GM12878 (cell line): Measurements from ENCODE around the gene FAM162A. TPM values are rescaled to one million over a fixed set of nuclear protein-coding genes. Genes with fewer than 3 reads are reported as not detected.

Experiments
- ATAC-seq: fragments of 200-7000 bp; cut with Tn5 transposase; 3 replicates; pipeline ENCODE4 v1.9.1; 2020; ENCODE audit warnings: mild to moderate bottlenecking, moderate library complexity
- BruUV-seq: library from RNA; stranded (reverse); fragments of 400-500 nt; replicated peaks from 2 replicates; lab custom pipeline; 2021; lab: Mats Ljungman, UMichigan
- CTCF ChIA-PET: fragments of 300-600 bp; sonication (Branson Sonifier 250); formaldehyde crosslinking; extraction: SDS; loops from one replicate; lab custom pipeline; 2021; ENCODE audit warnings: inconsistent platforms; lab: Yijun Ruan, JAX
- POLR2A ChIA-PET: fragments of 350-600 bp; formaldehyde crosslinking; extraction: SDS; loops from one replicate; lab custom pipeline; 2021; ENCODE audit warnings: inconsistent platforms; lab: Charles Lee
- RAD21 ChIA-PET: fragments of 300-600 bp; sonication (Branson Sonifier 250); formaldehyde crosslinking; loops from one replicate; lab custom pipeline; 2023; ENCODE audit warnings: antibody characterized with exemption; ENCODE audit not compliant: unreplicated experiment; lab: Charles Lee
- SMC1A ChIA-PET: fragments of 300-600 bp; sonication (Branson Sonifier 250); formaldehyde crosslinking; loops from one replicate; lab custom pipeline; 2023; ENCODE audit not compliant: unreplicated experiment, uncharacterized antibody; lab: Charles Lee
- DNase-seq: peaks from one replicate; pipeline ENCODE4 v3.0.0-alpha.2; 2011; ENCODE audit warnings: low read depth, low spot score
- FAIRE-seq: peaks from 3 replicates; lab custom pipeline; 2011; peaks lifted over from hg19 to GRCh38; lab: Jason Lieb, UNC
- H2AFZ ChIP-seq: 2 replicates; pipeline ENCODE4 v1.6.0; 2011; ENCODE audit warnings: low read depth, low read length, control low read depth; ENCODE audit not compliant: control insufficient read depth
- H3K27ac ChIP-seq: 2 replicates; pipeline ENCODE4 v1.5.1; 2011; ENCODE audit warnings: control low read depth; ENCODE audit not compliant: control insufficient read depth, insufficient read depth
- H3K27me3 ChIP-seq, 2 experiments: replicated peaks in 1 of 2; 2 replicates each; pipeline versions ENCODE4 v1.6.0 to v1.6.1; 2011; ENCODE audit warnings: low read length in 1 of 2; ENCODE audit not compliant: control insufficient read depth in 2 of 2, insufficient read depth in 2 of 2
- H3K36me3 ChIP-seq, 2 experiments: 2 replicates each; pipeline ENCODE4 v1.5.1; 2011; ENCODE audit warnings: low read length in 1 of 2; ENCODE audit not compliant: control insufficient read depth in 2 of 2, insufficient read depth in 2 of 2
- H3K4me1 ChIP-seq: 2 replicates; pipeline ENCODE4 v1.6.1; 2011; ENCODE audit warnings: mild to moderate bottlenecking, low read length, moderate library complexity, mixed read lengths; ENCODE audit not compliant: control insufficient read depth, insufficient read depth
- H3K4me2 ChIP-seq: 2 replicates; pipeline ENCODE4 v1.6.0; 2011; ENCODE audit warnings: control low read depth; ENCODE audit not compliant: control insufficient read depth, insufficient read depth
- H3K4me3 ChIP-seq: fragments of 200-600 bp; sonication (generic); 2 replicates; pipeline ENCODE4 v1.5.1; 2016
- H3K79me2 ChIP-seq: 2 replicates; pipeline ENCODE4 v1.6.0; 2011; ENCODE audit warnings: low read length; ENCODE audit not compliant: control insufficient read depth, insufficient read depth
- H3K9ac ChIP-seq: 2 replicates; pipeline ENCODE4 v1.8.0; 2011; ENCODE audit warnings: low read length, control low read depth, mixed read lengths; ENCODE audit not compliant: control insufficient read depth, insufficient read depth
- H3K9me3 ChIP-seq: replicated peaks from 3 replicates; pipeline ENCODE4 v1.5.1; 2011; ENCODE audit warnings: mild to moderate bottlenecking, low read length; ENCODE audit not compliant: control insufficient read depth, insufficient read depth
- H4K20me1 ChIP-seq: 2 replicates; pipeline ENCODE4 v1.6.0; 2011; ENCODE audit not compliant: control insufficient read depth, insufficient read depth
- BCL11A ChIP-seq: IDR thresholded peaks from 2 replicates; pipeline ENCODE4 v1.6.1; 2011; ENCODE audit warnings: low read depth, low read length
- BCL3 ChIP-seq: IDR thresholded peaks from 2 replicates; pipeline ENCODE4 v1.6.1; 2011; ENCODE audit warnings: borderline replicate concordance, low read depth, mild to moderate bottlenecking, moderate library complexity, low read length; ENCODE audit not compliant: insufficient read depth, poor library complexity, severe bottlenecking
- MEF2A ChIP-seq: IDR thresholded peaks from 2 replicates; pipeline ENCODE4 v1.6.1; 2011; ENCODE audit warnings: low read depth, mild to moderate bottlenecking, low read length, moderate library complexity; ENCODE audit not compliant: insufficient read depth
- RELB ChIP-seq: fragments of 450-650 bp; IDR thresholded peaks from 2 replicates; pipeline ENCODE4 v1.6.1; 2017; ENCODE audit warnings: low read depth, mild to moderate bottlenecking, moderate library complexity
- WGBS: methylation state at CpG from one replicate; pipeline ENCODE4 v1.1.6; 2016; ENCODE audit warnings: low lambda C conversion rate; ENCODE audit not compliant: insufficient replicate concordance, insufficient coverage; ENCODE audit errors: missing lambda C conversion rate; 5-methylcytosine and 5-hydroxymethylcytosine counted together
- in situ Hi-C: fragments of 300-500 bp; cut with MboI; formaldehyde crosslinking; loops from 9 replicates; pipeline ENCODE4 v1.14.3; 2018; ENCODE audit warnings: mixed read lengths
- intact Hi-C: fragments of 100-400 bp; cut with micrococcal nuclease; formaldehyde crosslinking; loops from one replicate; pipeline ENCODE4 v1.14.2; 2022; ENCODE audit not compliant: unreplicated experiment
- polyA plus RNA-seq, 11 experiments: library from polyadenylated mRNA; depleted of rRNA in 4 of 11; unstranded in 6 of 11; stranded (reverse) in 5 of 11; fragments of >200 nt; fragmentation: Nextera tagmentation in 4 of 11; fragmentation: Illumina TruSeq in 1 of 11; extraction: Ambion mirVana in 4 of 11; extraction: Trizol in 1 of 11; gene quantifications; 1 replicate in 1 of 11; 2 replicates in 10 of 11; pipeline versions ENCODE4 v1.2.1 to v1.2.3, GENCODE V29; 2011 to 2016; ENCODE audit warnings: inconsistent platforms in 2 of 11, missing spikeins in 2 of 11, low read depth in 1 of 11
- total RNA-seq, 4 experiments: library from RNA; depleted of rRNA in 3 of 4; stranded (reverse); fragments of >200 nt in 3 of 4; fragmentation: Illumina TruSeq in 1 of 4; extraction: Trizol in 1 of 4; gene quantifications; 2 replicates each; pipeline versions ENCODE4 v1.2.1 to v1.2.3, GENCODE V29; 2013 to 2021

Gene FAM162A
- total and polyA plus RNA-seq, 10 of the 15 experiments (the other 5 are each of a cell fraction or from before 2014, with no cell fraction given): 59.2 to 346 (median 149) TPM

- TF ChIP-seq MEF2A: no peak
- ChIA-PET CTCF (interaction anchor here (0.6 to 4.5 kb wide), 6 partner anchors 9 to 264 kb away, joined by 3 to 27 read pairs (median 6); partner anchors contain the start of genes FAM162A and MIX23), RAD21 (interaction anchor here (2.2 to 3.8 kb wide), 3 partner anchors 17 to 266 kb away, joined by 12 to 19 read pairs (median 16); partner anchors contain the start of genes FAM162A and MIX23), POLR2A (interaction anchor here (0.9 to 3.2 kb wide), 7 partner anchors 11 to 263 kb away, joined by 3 to 28 read pairs (median 3); partner anchors contain the start of genes FAM162A, MIX23 and WDR5B), SMC1A (interaction anchor here (0.6 to 6.0 kb wide), 6 partner anchors 11 to 313 kb away, joined by 3 to 50 read pairs (median 24); partner anchors contain the start of genes FAM162A and MIX23)
- Histone ChIP-seq H3K36me3 (peaks cover 4 to 22% of the 10 kb centered on the region in 2 experiments), H3K9ac (no peak overlapping the region), H4K20me1 (no peaks in the 10 kb centered on the region), H3K4me3 (no peak overlapping the region), H3K4me2 (no peak overlapping the region), H3K27me3 (no peaks in the 10 kb centered on the region), H3K4me1 (no peaks in the 10 kb centered on the region), H3K27ac (no peak overlapping the region), H3K79me2 (no peaks in the 10 kb centered on the region), H3K9me3 (no peaks in the 10 kb centered on the region), H2AFZ (no peak overlapping the region)
- WGBS: 97% methylated on average over 5 of the region's 5 CpGs
- BruUV-seq: no TSS peak
- DNase-seq (no peak), ATAC-seq (no peak), FAIRE-seq (no peak)
- intact Hi-C loops: no loop called here
- in situ Hi-C loops: no loop called here
Measured at GRCh38 chr3:122366379-122366749, 17.6 kb upstream of the FAM162A start.

GRCh38 chr3:122374034-122374433 lies 9.9 kb upstream of the FAM162A start:
- no peak for FAIRE-seq

More at GRCh38 chr3:122374034-122374433, 9.9 kb upstream of the FAM162A start:
- DNase-seq (no peak), ATAC-seq (no peak)
- Histone ChIP-seq H3K4me2 (no peak overlapping the region), H4K20me1 (no peaks in the 10 kb centered on the region), H3K9ac (no peak overlapping the region), H3K27me3 (no peaks in the 10 kb centered on the region), H2AFZ (no peak overlapping the region), H3K4me3 (no peak overlapping the region), H3K9me3 (no peaks in the 10 kb centered on the region), H3K27ac (no peak overlapping the region), H3K79me2 (peaks cover 17% of the 10 kb centered on the region), H3K4me1 (no peaks in the 10 kb centered on the region), H3K36me3 (peaks cover 0 to 9% of the 10 kb centered on the region in 2 experiments; a peak in 3 of 4 replicates)
- RAD21 ChIA-PET: interaction anchor here (0.7 kb wide), 1 partner anchor 12 kb away, joined by 3 read pairs; no protein-coding TSS in a partner anchor
- in situ Hi-C loops: no loop called here
- intact Hi-C loops: no loop called here
- POLR2A ChIA-PET: interaction anchor here (0.6 kb wide), 1 partner anchor 55 kb away, joined by 7 read pairs; no protein-coding TSS in a partner anchor
- TF ChIP-seq BCL11A (no peak), RELB (no peak), BCL3 (no peak)
- CTCF ChIA-PET: no interaction called here
- no TSS peak for BruUV-seq
- SMC1A ChIA-PET: no interaction called here
- WGBS: 83% methylated on average over 1 of the region's 1 CpG
